NB4 (cell line): ENCODE results near the gene MAB21L1.

Source experiments
- DNase-seq: peaks from one replicate; pipeline ENCODE4 v3.0.0; 2010; ENCODE audit warnings: low read depth
- H3K4me3 ChIP-seq: one replicate; pipeline ENCODE4 v1.5.1; 2011; ENCODE audit warnings: mild to moderate bottlenecking, low read depth, low read length, moderate library complexity
- CTCF ChIP-seq: IDR thresholded peaks from one replicate; pipeline ENCODE4 v1.5.1; 2012; ENCODE audit warnings: low read depth, low read length
- MYC ChIP-seq: IDR thresholded peaks from 2 replicates; pipeline ENCODE4 v1.6.1; 2011; ENCODE audit warnings: low read depth, low read length
- POLR2A ChIP-seq: IDR thresholded peaks from 2 replicates; pipeline ENCODE4 v1.6.1; 2011; ENCODE audit warnings: mild to moderate bottlenecking; ENCODE audit not compliant: insufficient read length; ENCODE audit errors: extremely low read depth
- TF ChIP-seq, protein P1 (sequence below): IDR thresholded peaks from 2 replicates; pipeline ENCODE4 v1.6.1; 2011; ENCODE audit warnings: low read depth, low read length

Gene MAB21L1

DNA sequence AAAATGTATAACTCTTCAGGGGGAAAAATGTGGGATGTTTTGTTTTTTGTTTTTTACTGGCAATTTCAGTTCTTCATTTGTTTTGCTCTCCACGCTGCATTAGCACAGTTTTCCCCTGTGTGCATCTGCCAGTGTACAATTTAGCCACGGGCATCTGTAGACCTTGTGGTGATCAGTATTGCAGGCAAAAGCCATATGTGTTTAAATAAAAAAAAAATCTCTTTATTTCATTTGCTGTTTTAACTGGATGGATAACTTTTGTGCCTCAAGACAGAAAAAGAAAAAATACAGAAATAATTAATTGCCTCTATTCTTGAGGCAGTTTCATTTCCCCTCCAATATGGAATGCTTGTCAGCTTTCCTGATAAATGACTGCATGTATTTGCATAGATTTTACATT, 7.9 kb upstream of the MAB21L1 start:
- TF ChIP-seq, protein P1, sequence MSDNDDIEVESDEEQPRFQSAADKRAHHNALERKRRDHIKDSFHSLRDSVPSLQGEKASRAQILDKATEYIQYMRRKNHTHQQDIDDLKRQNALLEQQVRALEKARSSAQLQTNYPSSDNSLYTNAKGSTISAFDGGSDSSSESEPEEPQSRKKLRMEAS = no peak
- TF ChIP-seq CTCF (no peak), POLR2A (no peak), MYC (no peak)
- DNase-seq = no peak
- H3K4me3 ChIP-seq = no peak overlapping the region

GRCh38 chr13:35483761-35484160, 7.3 kb upstream of the MAB21L1 start:
- no peak overlapping the region for H3K4me3 ChIP-seq
- TF ChIP-seq MYC (no peak), CTCF (no peak), POLR2A (no peak)
- TF ChIP-seq, protein P1 = no peak
- no peak for DNase-seq

- TF ChIP-seq POLR2A = no peak
- TF ChIP-seq CTCF = no peak
- TF ChIP-seq, protein P1 = no peak
- TF ChIP-seq MYC = no peak
- no peak for DNase-seq
- H3K4me3 ChIP-seq = no peak overlapping the region
Measured at GRCh38 chr13:35482527-35482926, 6.0 kb upstream of the MAB21L1 start.

DNA sequence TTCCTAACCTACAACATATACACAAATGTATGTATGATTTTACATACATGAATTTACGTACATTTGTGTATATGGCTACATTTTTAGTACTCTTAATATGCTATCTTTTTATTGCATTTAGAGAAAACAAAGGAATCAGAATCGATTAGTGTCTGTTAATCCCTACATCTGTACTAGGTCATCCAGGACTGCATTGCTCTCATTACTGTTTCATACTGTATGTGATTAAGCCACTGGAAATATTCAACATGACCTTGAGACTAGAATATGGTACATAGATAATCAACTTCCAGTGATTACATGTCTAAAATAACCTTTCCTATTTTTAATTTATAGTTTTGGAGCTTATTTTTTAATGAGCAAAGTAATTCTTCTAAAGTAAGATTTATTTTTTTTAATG, 5.3 kb upstream of the MAB21L1 start:
- no peak for DNase-seq
- H3K4me3 ChIP-seq = no peak overlapping the region
- TF ChIP-seq CTCF (no peak), MYC (no peak), POLR2A (no peak)
- TF ChIP-seq, protein P1 = no peak

DNA sequence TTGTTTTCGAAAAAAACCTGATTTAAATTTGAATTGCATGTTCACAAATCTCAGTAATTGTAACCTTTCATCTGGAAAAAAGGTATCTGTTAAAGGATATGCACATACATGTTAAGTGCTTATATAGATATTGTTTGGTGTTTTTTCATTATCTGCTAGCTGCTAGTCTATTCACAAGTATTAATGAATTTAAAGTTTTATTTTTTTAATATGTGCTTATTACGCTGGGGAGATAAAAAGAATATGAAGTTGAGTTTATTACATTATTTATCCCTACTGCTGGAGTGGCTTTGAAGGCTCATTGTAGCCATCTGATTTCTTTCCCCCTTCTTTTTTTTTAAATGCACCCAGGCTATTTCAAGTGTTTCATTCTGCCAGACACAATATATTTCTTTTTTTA, 3.9 kb upstream of the MAB21L1 start:
- H3K4me3 ChIP-seq = no peak overlapping the region
- TF ChIP-seq, protein P1 = no peak
- TF ChIP-seq MYC (no peak), CTCF (no peak), POLR2A (no peak)
- DNase-seq = no peak

DNA sequence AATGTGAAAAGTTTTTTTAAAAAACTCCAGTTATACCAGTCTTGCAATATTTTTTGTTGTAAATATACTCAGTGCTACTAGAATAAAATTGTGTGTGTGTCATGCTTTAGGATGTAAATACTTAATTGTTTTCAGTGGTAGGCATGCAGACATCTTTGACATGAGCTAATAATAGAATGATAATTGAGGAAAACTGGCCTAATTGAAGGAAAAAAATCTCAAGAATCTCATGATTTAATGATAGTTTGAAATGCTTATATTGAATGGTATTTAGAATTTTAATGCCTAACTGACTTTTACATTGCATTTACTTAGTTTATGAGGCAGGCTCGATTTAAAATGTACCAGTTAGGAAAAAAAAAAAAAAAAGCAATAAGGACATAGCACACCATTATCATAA, 3.2 kb upstream of the MAB21L1 start:
- no peak for DNase-seq
- H3K4me3 ChIP-seq = no peak overlapping the region
- TF ChIP-seq CTCF (no peak), POLR2A (no peak), MYC (no peak)
- TF ChIP-seq, protein P1 = no peak
